GM12864 (cell line): ENCODE data around the gene HECW1.

Source experiments
- DNase-seq: peaks from one replicate; pipeline ENCODE4 v3.0.0-alpha.2; 2011; ENCODE audit warnings: low read depth
- H3K4me3 ChIP-seq: 2 replicates; pipeline ENCODE4 v1.5.1; 2011; ENCODE audit warnings: mild to moderate bottlenecking, low read depth, low read length, control low read depth
- CTCF ChIP-seq: IDR thresholded peaks from 2 replicates; pipeline ENCODE4 v1.5.1; 2011; ENCODE audit warnings: low read depth, mild to moderate bottlenecking, moderate library complexity, low read length, control low read depth, inconsistent platforms; ENCODE audit errors: missing control alignments

The HECW1 gene

GRCh38 chr7:43538404-43538771, 425.9 kb downstream of the HECW1 start:
- TF ChIP-seq CTCF: no peak
- DNase-seq: no peak
- no peak overlapping the region for H3K4me3 ChIP-seq

- no peak overlapping the region for H3K4me3 ChIP-seq
- no peak for TF ChIP-seq CTCF
- DNase-seq: no peak
Measured at GRCh38 chr7:43540471-43540870, 428.0 kb downstream of the HECW1 start.

- DNase-seq: no peak
- no peak for TF ChIP-seq CTCF
- H3K4me3 ChIP-seq: no peak overlapping the region
Measured at GRCh38 chr7:43542716-43543115, 430.3 kb downstream of the HECW1 start.

GRCh38 chr7:43546231-43546630, 433.8 kb downstream of the HECW1 start:
- TF ChIP-seq CTCF: no peak

GRCh38 chr7:43550427-43550826, 438.0 kb downstream of the HECW1 start:
- DNase-seq: no peak
- no peak for TF ChIP-seq CTCF
- H3K4me3 ChIP-seq: no peak overlapping the region

More at GRCh38 chr7:43546231-43546630, 433.8 kb downstream of the HECW1 start:
- DNase-seq: no peak
- no peak overlapping the region for H3K4me3 ChIP-seq

- no peak overlapping the region for H3K4me3 ChIP-seq
- TF ChIP-seq CTCF: no peak
- DNase-seq: no peak
Measured at GRCh38 chr7:43552122-43552521, 439.7 kb downstream of the HECW1 start.

- TF ChIP-seq CTCF: no peak
- no peak overlapping the region for H3K4me3 ChIP-seq
- DNase-seq: no peak
Measured at GRCh38 chr7:43553999-43554398, 441.6 kb downstream of the HECW1 start.
